HCT116 (cell line): ENCODE results near the gene OSGEPL1.

Source experiments
- EZH2phosphoT487 ChIP-seq: fragments of 200-600 bp; IDR thresholded peaks from 2 replicates; pipeline ENCODE4 v1.6.1; 2018; ENCODE audit warnings: antibody characterized with exemption, borderline replicate concordance
- MAX ChIP-seq: IDR thresholded peaks from 2 replicates; pipeline ENCODE4 v1.6.1; 2012
- POLR2A ChIP-seq: IDR thresholded peaks from 2 replicates; pipeline ENCODE4 v1.7.0; 2011; ENCODE audit warnings: borderline replicate concordance; ENCODE audit not compliant: insufficient read depth, insufficient read length; ENCODE audit errors: extremely low read depth
- TCF7L2 ChIP-seq: IDR thresholded peaks from 2 replicates; pipeline ENCODE4 v1.7.0; 2011; ENCODE audit warnings: borderline replicate concordance, inconsistent platforms; ENCODE audit not compliant: insufficient read depth, insufficient read length; ENCODE audit errors: extremely low read depth

GRCh38 chr2:189726271-189726670 is 36.3 kb downstream of the OSGEPL1 start:
- TF ChIP-seq TCF7L2 (no peak), EZH2phosphoT487 (no peak), MAX (no peak), POLR2A (no peak)
